HG03095 (cell line): Measurements from ENCODE around the gene AKTIP.

Source experiments
- ATAC-seq: cut with Tn5 transposase; IDR thresholded peaks from one replicate; pipeline ENCODE4 v1.9.1; 2021; ENCODE audit warnings: moderate library complexity; ENCODE audit not compliant: unreplicated experiment

AKTIP gene

GRCh38 chr16:53484542-53484941 lies 18.5 kb downstream of the AKTIP start:
- ATAC-seq: no peak

GRCh38 chr16:53482123-53482522 lies 20.9 kb downstream of the AKTIP start:
- no peak for ATAC-seq

- no peak for ATAC-seq
Observed at GRCh38 chr16:53480394-53480793, 22.6 kb downstream of the AKTIP start.

- no peak for ATAC-seq
Observed at GRCh38 chr16:53478965-53479364, 24.0 kb downstream of the AKTIP start.

GRCh38 chr16:53476867-53477266 lies 26.1 kb downstream of the AKTIP start:
- no peak for ATAC-seq

GRCh38 chr16:53465606-53466280 lies 37.3 kb downstream of the AKTIP start:
- ATAC-seq: no peak

GRCh38 chr16:53458635-53459034 lies 44.4 kb downstream of the AKTIP start:
- no peak for ATAC-seq

GRCh38 chr16:53457670-53458069 lies 45.3 kb downstream of the AKTIP start:
- ATAC-seq: peak; percentile 100

- ATAC-seq: no peak
Observed at GRCh38 chr16:53456625-53457024, 46.4 kb downstream of the AKTIP start.

- no peak for ATAC-seq
Observed at GRCh38 chr16:53453928-53454327, 49.1 kb downstream of the AKTIP start.

GRCh38 chr16:53449816-53450517 lies 53.0 kb downstream of the AKTIP start:
- ATAC-seq: no peak

- ATAC-seq: no peak
Observed at GRCh38 chr16:53446090-53446489, 56.9 kb downstream of the AKTIP start.

- ATAC-seq: no peak
Observed at GRCh38 chr16:53445534-53445933, 57.5 kb downstream of the AKTIP start.
